Endothelial cell of umbilical vein (primary cell): ENCODE measurements around the gene URM1.

Experiments used
- POLR2A ChIP-seq: IDR thresholded peaks from 2 replicates; pipeline ENCODE4 v1.6.1; 2012; ENCODE audit warnings: low read depth, mild to moderate bottlenecking, control low read depth, low read length
- POLR2AphosphoS5 ChIP-seq: IDR thresholded peaks from 2 replicates; pipeline ENCODE4 v1.6.1; 2012; ENCODE audit warnings: low read depth, mild to moderate bottlenecking, control low read depth, low read length, moderate library complexity; ENCODE audit not compliant: insufficient read depth
- TF ChIP-seq, protein P1 (sequence below), 2 donors: IDR thresholded peaks; 1 replicate in 1 of 2; 2 replicates in 1 of 2; pipeline ENCODE4 v1.5.1; 2011; ENCODE audit warnings: low read length in 2 of 2, mild to moderate bottlenecking in 2 of 2, moderate library complexity in 2 of 2, control low read depth in 1 of 2, inconsistent platforms in 1 of 2, low read depth in 1 of 2; ENCODE audit not compliant: insufficient read depth in 1 of 2; ENCODE audit errors: extremely low read depth in 1 of 2

GRCh38 chr9:128390150-128390812 lies 19.1 kb downstream of the URM1 start:
- no peak for TF ChIP-seq POLR2A
- TF ChIP-seq, protein P1, sequence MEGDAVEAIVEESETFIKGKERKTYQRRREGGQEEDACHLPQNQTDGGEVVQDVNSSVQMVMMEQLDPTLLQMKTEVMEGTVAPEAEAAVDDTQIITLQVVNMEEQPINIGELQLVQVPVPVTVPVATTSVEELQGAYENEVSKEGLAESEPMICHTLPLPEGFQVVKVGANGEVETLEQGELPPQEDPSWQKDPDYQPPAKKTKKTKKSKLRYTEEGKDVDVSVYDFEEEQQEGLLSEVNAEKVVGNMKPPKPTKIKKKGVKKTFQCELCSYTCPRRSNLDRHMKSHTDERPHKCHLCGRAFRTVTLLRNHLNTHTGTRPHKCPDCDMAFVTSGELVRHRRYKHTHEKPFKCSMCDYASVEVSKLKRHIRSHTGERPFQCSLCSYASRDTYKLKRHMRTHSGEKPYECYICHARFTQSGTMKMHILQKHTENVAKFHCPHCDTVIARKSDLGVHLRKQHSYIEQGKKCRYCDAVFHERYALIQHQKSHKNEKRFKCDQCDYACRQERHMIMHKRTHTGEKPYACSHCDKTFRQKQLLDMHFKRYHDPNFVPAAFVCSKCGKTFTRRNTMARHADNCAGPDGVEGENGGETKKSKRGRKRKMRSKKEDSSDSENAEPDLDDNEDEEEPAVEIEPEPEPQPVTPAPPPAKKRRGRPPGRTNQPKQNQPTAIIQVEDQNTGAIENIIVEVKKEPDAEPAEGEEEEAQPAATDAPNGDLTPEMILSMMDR (IDR thresholded peaks at IDR 0.05; ENCODE audit: extremely low read depth in 1 of 2, insufficient read depth in 1 of 2, low read depth in 1 of 2, low read length in 2 of 2): no peak
- no peak for TF ChIP-seq POLR2AphosphoS5
